Naive thymus-derived CD4-positive, alpha-beta T cell (primary cell): ENCODE results near the gene STARD8. TPM values are rescaled to one million over a fixed set of nuclear protein-coding genes. Genes with fewer than 3 reads are reported as not detected.
"Not testable (repeated sequence)": the region's sequence is repeated elsewhere in the genome, so short reads cannot be mapped to it uniquely, and the experiment has no call there.

Experiments used
- ATAC-seq: fragments of 150-1000 bp; cut with Tn5 transposase; 2 replicates; pipeline ENCODE4 v1.10.0; 2021; ENCODE audit warnings: mild to moderate bottlenecking, moderate library complexity
- CTCF ChIA-PET: fragments of 350-600 bp; sonication (Branson Sonifier 250); formaldehyde crosslinking; loops from one replicate; lab custom pipeline; 2021; ENCODE audit warnings: antibody characterized with exemption; lab: Charles Lee
- POLR2A ChIA-PET: fragments of 350-600 bp; sonication (Branson Sonifier 250); formaldehyde crosslinking; loops from one replicate; lab custom pipeline; 2021; ENCODE audit warnings: antibody characterized with exemption, inconsistent platforms; lab: Charles Lee
- DNase-seq, 9 donors: peaks; one replicate each; pipeline versions ENCODE4 v3.0.0 to v3.0.0-alpha.2; 2020 to 2022; ENCODE audit warnings: mixed read lengths in 1 of 9
- H3K27ac ChIP-seq: one replicate; pipeline ENCODE4 v1.7.0; 2013; ENCODE audit warnings: mild to moderate bottlenecking, low read depth, low read length, moderate library complexity
- H3K27me3 ChIP-seq, 2 donors: one replicate each; pipeline ENCODE4 v1.7.0; 2013; ENCODE audit warnings: low read length in 2 of 2, mild to moderate bottlenecking in 2 of 2, moderate library complexity in 2 of 2; ENCODE audit not compliant: control insufficient read depth in 2 of 2, insufficient read depth in 2 of 2
- H3K36me3 ChIP-seq, 3 experiments: 1 replicate in 2 of 3; 2 replicates in 1 of 3; pipeline ENCODE4 v1.7.0; 2013; ENCODE audit warnings: low read length in 3 of 3, mild to moderate bottlenecking in 3 of 3, moderate library complexity in 1 of 3; ENCODE audit not compliant: insufficient read depth in 3 of 3, control insufficient read depth in 2 of 3
- H3K4me1 ChIP-seq, 2 donors: one replicate each; pipeline ENCODE4 v1.7.0; 2013; ENCODE audit warnings: low read length in 2 of 2, mild to moderate bottlenecking in 2 of 2, moderate library complexity in 1 of 2; ENCODE audit not compliant: control insufficient read depth in 2 of 2, insufficient read depth in 2 of 2
- H3K4me3 ChIP-seq: 2 replicates; pipeline ENCODE4 v1.7.0; 2013; ENCODE audit warnings: mild to moderate bottlenecking, low read length
- H3K9me3 ChIP-seq, 3 experiments: 1 replicate in 2 of 3; 2 replicates in 1 of 3; pipeline ENCODE4 v1.7.0; 2013; ENCODE audit warnings: low read length in 3 of 3; ENCODE audit not compliant: control insufficient read depth in 2 of 3
- H3K27ac Mint-ChIP-seq, 9 donors: one replicate each; pipeline ENCODE4 v1.8.0; 2020 to 2022; ENCODE audit warnings: mixed read lengths in 9 of 9, mild to moderate bottlenecking in 8 of 9, moderate library complexity in 5 of 9, inconsistent platforms in 2 of 9
- H3K27me3 Mint-ChIP-seq, 5 donors: one replicate each; pipeline ENCODE4 v1.8.0; 2021 to 2022; ENCODE audit warnings: mixed read lengths in 5 of 5, mild to moderate bottlenecking in 1 of 5
- H3K36me3 Mint-ChIP-seq, 5 donors: one replicate each; pipeline ENCODE4 v1.8.0; 2020 to 2022; ENCODE audit warnings: mixed read lengths in 5 of 5, mild to moderate bottlenecking in 3 of 5, inconsistent platforms in 1 of 5
- H3K4me1 Mint-ChIP-seq, 7 donors: one replicate each; pipeline ENCODE4 v1.8.0; 2020 to 2022; ENCODE audit warnings: mixed read lengths in 7 of 7, mild to moderate bottlenecking in 3 of 7, inconsistent platforms in 1 of 7
- H3K4me3 Mint-ChIP-seq, 10 donors: one replicate each; pipeline ENCODE4 v1.8.0; 2020 to 2022; ENCODE audit warnings: mild to moderate bottlenecking in 10 of 10, mixed read lengths in 10 of 10, moderate library complexity in 6 of 10, inconsistent platforms in 2 of 10
- H3K9me3 Mint-ChIP-seq, 11 donors: one replicate each; pipeline ENCODE4 v1.8.0; 2020 to 2022; ENCODE audit warnings: mixed read lengths in 11 of 11, mild to moderate bottlenecking in 4 of 11, inconsistent platforms in 1 of 11, moderate library complexity in 1 of 11
- intact Hi-C, 2 donors: fragments of 100-400 bp; cut with micrococcal nuclease; formaldehyde crosslinking; loops; one replicate each; pipeline ENCODE4 v1.15.1; 2023
- polyA plus RNA-seq, 2 donors: library from polyadenylated mRNA; unstranded; fragments of 300-500 nt; fragmentation: Illumina TruSeq; gene quantifications; one replicate each; pipeline ENCODE4 v1.2.3, GENCODE V29; 2021
- total RNA-seq, 6 experiments: library from RNA in 5 of 6; stranded (reverse) in 5 of 6; gene quantifications; 1 replicate in 5 of 6; 2 replicates in 1 of 6; pipeline ENCODE4 v1.2.3 and lab custom pipeline; 2021 to 2026

STARD8 gene, protein sequence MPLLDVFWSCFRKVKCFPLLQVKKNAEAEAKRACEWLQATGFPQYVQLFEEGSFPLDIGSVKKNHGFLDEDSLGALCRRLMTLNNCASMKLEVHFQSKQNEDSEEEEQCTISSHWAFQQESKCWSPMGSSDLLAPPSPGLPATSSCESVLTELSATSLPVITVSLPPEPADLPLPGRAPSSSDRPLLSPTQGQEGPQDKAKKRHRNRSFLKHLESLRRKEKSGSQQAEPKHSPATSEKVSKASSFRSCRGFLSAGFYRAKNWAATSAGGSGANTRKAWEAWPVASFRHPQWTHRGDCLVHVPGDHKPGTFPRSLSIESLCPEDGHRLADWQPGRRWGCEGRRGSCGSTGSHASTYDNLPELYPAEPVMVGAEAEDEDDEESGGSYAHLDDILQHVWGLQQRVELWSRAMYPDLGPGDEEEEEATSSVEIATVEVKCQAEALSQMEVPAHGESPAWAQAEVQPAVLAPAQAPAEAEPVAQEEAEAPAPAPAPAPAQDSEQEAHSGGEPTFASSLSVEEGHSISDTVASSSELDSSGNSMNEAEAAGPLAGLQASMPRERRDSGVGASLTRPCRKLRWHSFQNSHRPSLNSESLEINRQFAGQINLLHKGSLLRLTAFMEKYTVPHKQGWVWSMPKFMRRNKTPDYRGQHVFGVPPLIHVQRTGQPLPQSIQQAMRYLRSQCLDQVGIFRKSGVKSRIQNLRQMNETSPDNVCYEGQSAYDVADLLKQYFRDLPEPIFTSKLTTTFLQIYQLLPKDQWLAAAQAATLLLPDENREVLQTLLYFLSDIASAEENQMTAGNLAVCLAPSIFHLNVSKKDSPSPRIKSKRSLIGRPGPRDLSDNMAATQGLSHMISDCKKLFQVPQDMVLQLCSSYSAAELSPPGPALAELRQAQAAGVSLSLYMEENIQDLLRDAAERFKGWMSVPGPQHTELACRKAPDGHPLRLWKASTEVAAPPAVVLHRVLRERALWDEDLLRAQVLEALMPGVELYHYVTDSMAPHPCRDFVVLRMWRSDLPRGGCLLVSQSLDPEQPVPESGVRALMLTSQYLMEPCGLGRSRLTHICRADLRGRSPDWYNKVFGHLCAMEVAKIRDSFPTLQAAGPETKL
- total RNA-seq (1 to 10 TPM in 2 of 5 experiments, under 1 TPM in 3; 0.54 to 3.5 (median 0.69) TPM), polyA plus RNA-seq (under 1 TPM; 0.04 to 0.10 TPM), total RNA-seq (lab: John Stamatoyannopoulos, UW) (not detected)

DNA sequence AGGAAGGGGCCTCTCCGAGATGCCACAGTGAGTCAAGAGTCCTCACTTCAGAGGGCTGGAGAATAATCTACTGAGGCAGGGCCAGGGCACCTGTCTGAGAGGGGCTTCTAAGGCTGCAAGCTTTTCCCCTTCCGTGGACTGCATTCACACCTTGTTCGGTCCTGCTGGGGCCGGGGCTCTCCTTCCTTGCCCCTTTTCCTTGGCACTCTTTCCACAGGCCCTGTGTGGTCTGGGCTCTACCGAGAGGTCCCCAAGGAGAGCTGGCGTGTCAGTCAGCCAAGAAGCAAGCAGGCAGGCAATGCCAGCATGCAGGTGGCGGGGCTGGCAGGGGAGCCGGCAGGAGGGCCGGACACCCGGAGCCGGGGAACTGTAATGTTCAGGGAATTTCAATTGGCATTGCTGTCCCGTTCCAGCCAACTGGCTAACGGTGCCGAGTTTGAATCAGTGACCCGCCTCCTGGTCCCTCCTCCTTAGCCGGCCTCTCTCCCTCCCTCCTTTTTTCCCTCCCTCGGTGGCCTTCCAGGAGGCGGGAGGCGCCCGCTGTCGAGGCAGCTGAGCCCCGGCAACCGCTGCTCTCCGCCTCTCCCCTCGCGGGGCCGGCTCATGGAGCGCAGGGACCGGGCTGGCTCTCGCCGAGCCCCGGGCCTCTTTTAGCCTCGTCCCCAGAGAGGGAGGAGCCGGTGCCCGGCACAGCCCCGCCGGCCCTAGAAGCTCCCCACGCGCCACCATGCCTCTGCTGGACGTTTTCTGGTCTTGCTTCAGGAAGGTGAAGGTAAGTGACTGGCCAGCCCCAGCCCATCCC, at the start of gene STARD8:
Gene STARD8, plus strand, starts transcription at position 511 of the 802 bp plus-strand sequence. Its CDS starts 217 bp downstream, at position 728.
- no peak within 1 kb of the TSS for H3K4me3 Mint-ChIP-seq
- Histone ChIP-seq H3K36me3 (no peaks in the 10 kb centered on the region), H3K4me1 (no peaks in the 10 kb centered on the region), H3K4me3 (no peak within 1 kb of the TSS), H3K27me3 (no peaks in the 10 kb centered on the region), H3K9me3 (no peaks in the 10 kb centered on the region), H3K27ac (no peak within 1 kb of the TSS)
- no peak for ATAC-seq
- POLR2A ChIA-PET: no interaction called here
- H3K27me3 Mint-ChIP-seq: peaks cover 5 to 8% (median 7%) of the 10 kb centered on the region in 5 donors
- no peak within 1 kb of the TSS for H3K27ac Mint-ChIP-seq
- no peaks in the 10 kb centered on the region for H3K9me3 Mint-ChIP-seq
- H3K36me3 Mint-ChIP-seq: no peaks in the 10 kb centered on the region
- CTCF ChIA-PET: no interaction called here
- intact Hi-C loops: no loop called here
- H3K4me1 Mint-ChIP-seq: no peaks in the 10 kb centered on the region
- no peak for DNase-seq

DNA sequence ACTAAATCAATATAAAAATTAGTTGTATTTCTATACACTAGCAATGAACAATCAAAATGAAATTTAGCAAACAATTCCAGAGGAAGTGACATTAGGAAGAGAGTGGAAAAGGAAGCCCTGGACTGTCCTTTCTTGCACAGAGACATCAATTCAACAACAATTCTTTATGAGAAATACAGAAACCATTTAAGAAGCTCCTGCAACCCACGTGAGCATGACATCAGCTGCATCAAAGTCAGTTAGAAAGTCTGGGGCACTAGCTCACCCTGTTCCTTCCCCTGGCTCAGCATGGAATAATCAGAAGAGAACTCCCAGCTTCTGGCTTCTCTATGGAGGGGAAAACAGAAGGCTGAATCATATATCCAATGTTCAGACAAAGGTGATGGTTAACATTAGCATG, 48.6 kb upstream of the STARD8 start:
- Mint-ChIP-seq H3K27me3 (no peaks in the 10 kb centered on the region), H3K9me3 (peaks cover 0 to 78% (median 30%) of the 10 kb centered on the region in 11 donors), H3K4me3 (no peak overlapping the region), H3K4me1 (no peaks in the 10 kb centered on the region), H3K36me3 (peaks cover 0 to 5% (median 0%) of the 10 kb centered on the region in 5 donors), H3K27ac (no peak overlapping the region)
- no peak overlapping the region for H3K27ac ChIP-seq
- no peak for ATAC-seq
- H3K4me1 ChIP-seq: no peaks in the 10 kb centered on the region
- no peaks in the 10 kb centered on the region for H3K36me3 ChIP-seq
- no peaks in the 10 kb centered on the region for H3K27me3 ChIP-seq
- intact Hi-C loops: loop anchor here in 1 of 2 donors (10.0 kb wide), 1 partner anchor 116 kb away; no protein-coding TSS in a partner anchor
- ChIA-PET CTCF (no interaction called here), POLR2A (no interaction called here)
- no peak for DNase-seq
- H3K9me3 ChIP-seq: peaks cover 0 to 5% (median 0%) of the 10 kb centered on the region in 3 experiments
- H3K4me3 ChIP-seq: no peak overlapping the region

DNA sequence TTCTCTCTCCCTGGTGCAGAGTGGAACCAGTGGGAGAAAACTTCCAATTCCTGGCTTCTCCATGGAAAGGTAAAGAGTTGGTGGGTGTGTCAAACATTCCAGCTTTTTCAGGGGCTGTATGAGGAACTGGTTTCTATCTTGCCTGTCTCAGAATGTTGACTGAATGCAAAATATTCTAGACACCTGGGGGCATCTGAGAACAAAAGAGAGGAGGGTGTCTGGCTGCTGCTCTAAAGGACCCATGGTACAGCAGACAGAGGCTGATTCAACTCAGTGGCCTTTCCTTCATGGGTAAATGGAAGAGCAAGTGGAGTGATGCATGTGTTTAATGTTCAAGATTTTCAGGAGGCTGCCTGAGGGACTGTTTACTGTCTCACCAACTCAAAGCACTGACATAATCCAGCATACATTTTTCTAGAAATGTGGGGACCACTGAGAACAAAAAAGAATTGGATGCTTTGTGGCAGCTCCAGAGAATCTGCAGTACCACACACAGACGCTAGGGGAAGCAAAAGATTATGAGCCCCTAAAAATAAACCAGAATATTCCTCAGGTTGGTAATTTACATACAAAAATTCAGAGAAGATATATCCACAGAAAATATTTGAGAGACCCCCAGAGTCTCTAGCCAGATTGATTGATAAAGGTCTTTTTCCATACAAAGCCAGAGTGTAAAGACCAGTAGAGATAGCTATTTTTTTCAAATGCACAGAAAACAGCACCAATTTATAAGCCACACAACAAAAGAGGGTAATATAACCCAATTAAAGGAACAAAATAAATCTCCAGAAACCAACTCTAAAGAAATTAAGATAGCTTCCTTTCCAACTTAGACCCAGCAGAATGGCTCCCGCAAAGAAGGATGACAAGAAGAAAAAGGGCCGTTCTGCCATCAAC, 48.0 kb upstream of the STARD8 start:
- Histone ChIP-seq H3K4me1 (no peaks in the 10 kb centered on the region), H3K36me3 (no peaks in the 10 kb centered on the region), H3K27ac (no peak overlapping the region), H3K4me3 (no peak overlapping the region), H3K9me3 (peaks cover 0 to 5% (median 0%) of the 10 kb centered on the region in 3 experiments), H3K27me3 (no peaks in the 10 kb centered on the region)
- ChIA-PET CTCF (no interaction called here), POLR2A (no interaction called here)
- Mint-ChIP-seq H3K27me3 (no peaks in the 10 kb centered on the region), H3K36me3 (peaks cover 0 to under 1% (median 0%) of the 10 kb centered on the region in 5 donors), H3K9me3 (peaks cover 0 to 75% (median 24%) of the 10 kb centered on the region in 11 donors), H3K27ac (no peak overlapping the region), H3K4me1 (no peaks in the 10 kb centered on the region), H3K4me3 (no peak overlapping the region)
- intact Hi-C loops: loop anchor here in 1 of 2 donors (10.0 kb wide), 1 partner anchor 115 kb away; no protein-coding TSS in a partner anchor
- ATAC-seq (no peak), DNase-seq (no peak)

DNA sequence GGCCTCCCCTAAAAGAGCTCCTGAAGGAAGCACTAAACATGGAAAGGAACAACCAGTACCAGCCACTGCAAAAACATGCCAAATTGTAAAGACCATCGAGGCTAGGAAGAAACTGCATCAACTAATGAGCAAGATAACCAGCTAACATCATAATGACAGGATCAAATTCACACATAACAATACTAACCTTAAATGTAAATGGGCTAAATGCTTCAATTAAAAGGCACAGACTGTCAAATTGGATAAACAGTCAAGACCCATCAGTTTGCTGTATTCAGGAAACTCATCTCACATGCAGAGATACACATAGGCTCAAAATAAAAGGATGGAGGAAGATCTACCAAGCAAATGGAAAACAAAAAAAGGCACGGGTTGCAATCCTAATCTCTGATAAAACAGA, 43.2 kb upstream of the STARD8 start:
- H3K4me1 ChIP-seq, H3K4me1 Mint-ChIP-seq, H3K27ac ChIP-seq, ATAC-seq, intact Hi-C loops, H3K4me3 ChIP-seq, H3K27me3 ChIP-seq, CTCF ChIA-PET, POLR2A ChIA-PET, H3K36me3 Mint-ChIP-seq, H3K4me3 Mint-ChIP-seq, H3K36me3 ChIP-seq, H3K27me3 Mint-ChIP-seq, H3K9me3 ChIP-seq, H3K27ac Mint-ChIP-seq, DNase-seq: not testable (repeated sequence)
- peaks cover 0 to 52% (median 10%) of the 10 kb centered on the region in 11 donors for H3K9me3 Mint-ChIP-seq

DNA sequence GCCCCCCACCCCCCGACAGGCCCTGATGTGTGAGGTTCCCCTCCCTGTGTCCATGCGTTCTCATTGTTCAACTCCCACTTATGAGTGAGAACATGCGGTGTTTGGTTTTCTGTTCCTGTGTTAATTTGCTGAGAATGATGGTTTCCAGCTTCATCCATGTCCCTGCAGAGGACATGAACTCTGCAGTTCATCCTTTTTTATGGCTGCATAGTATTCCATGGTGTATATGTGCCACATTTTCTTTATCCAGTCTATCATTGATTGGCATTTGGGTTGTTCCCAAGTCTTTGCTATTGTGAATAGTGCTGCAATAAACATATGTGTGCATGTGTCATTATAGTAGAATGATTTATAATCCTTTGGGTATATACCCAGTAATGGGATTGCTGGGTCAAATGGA, 32.7 kb upstream of the STARD8 start:
- H3K27ac Mint-ChIP-seq, H3K4me3 ChIP-seq, H3K4me3 Mint-ChIP-seq, H3K36me3 ChIP-seq, CTCF ChIA-PET, intact Hi-C loops, H3K36me3 Mint-ChIP-seq, POLR2A ChIA-PET, ATAC-seq, DNase-seq, H3K4me1 Mint-ChIP-seq, H3K27ac ChIP-seq, H3K27me3 ChIP-seq, H3K9me3 ChIP-seq, H3K27me3 Mint-ChIP-seq, H3K4me1 ChIP-seq: not testable (repeated sequence)
- peaks cover 0 to 42% (median 3%) of the 10 kb centered on the region in 11 donors for H3K9me3 Mint-ChIP-seq
